ENCODE data around the gene HCN4.

The HCN4 gene

DNA sequence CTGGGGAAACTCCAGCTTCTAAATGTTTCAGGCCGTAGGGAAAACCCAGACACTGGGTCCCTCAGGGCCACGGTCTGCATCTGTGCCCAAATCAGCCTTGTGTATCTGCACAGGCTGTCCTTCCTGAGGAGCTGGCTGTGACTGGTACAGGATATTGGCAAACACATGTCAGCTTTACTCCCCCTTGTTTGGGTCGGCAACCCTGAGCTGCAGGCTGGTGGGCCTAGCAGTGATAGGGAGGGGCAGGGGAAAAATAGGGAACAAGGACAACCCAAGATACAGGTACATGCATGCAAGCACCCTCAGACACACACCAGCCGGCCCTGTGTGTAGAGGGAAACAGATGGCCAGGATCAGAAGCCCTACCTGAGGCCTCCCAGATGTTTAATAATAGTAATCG is 28.7 kb upstream of the HCN4 start:
- TF ChIP-seq, protein P1, sequence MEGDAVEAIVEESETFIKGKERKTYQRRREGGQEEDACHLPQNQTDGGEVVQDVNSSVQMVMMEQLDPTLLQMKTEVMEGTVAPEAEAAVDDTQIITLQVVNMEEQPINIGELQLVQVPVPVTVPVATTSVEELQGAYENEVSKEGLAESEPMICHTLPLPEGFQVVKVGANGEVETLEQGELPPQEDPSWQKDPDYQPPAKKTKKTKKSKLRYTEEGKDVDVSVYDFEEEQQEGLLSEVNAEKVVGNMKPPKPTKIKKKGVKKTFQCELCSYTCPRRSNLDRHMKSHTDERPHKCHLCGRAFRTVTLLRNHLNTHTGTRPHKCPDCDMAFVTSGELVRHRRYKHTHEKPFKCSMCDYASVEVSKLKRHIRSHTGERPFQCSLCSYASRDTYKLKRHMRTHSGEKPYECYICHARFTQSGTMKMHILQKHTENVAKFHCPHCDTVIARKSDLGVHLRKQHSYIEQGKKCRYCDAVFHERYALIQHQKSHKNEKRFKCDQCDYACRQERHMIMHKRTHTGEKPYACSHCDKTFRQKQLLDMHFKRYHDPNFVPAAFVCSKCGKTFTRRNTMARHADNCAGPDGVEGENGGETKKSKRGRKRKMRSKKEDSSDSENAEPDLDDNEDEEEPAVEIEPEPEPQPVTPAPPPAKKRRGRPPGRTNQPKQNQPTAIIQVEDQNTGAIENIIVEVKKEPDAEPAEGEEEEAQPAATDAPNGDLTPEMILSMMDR (IDR thresholded peaks at IDR 0.05; ENCODE audit: poor library complexity, severe bottlenecking): no peak

DNA sequence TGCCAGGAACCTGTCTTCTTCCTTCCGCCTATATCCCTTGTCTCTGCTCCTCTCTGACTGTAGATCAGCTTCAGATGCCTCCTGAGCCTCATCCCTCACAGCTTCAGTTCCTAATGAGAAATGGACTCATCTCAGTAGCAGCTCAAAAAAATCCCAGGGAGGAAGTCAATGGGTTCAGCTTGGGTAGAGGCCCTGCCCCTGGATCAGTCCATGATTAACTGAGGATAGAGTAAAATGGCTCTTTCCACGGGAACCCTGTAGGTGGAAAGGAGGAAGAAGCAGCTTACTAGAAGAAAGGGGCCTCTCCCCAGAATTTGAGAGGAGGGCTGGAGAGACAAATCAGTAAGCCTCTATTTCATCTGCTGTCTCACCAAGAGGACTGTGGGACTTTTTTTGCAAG is 26.9 kb upstream of the HCN4 start:
- no peaks in the 10 kb centered on the region for H3K9me3 ChIP-seq (ENCODE audit: severe bottlenecking)
- TF ChIP-seq, protein P1 (IDR thresholded peaks at IDR 0.05; ENCODE audit: poor library complexity, severe bottlenecking): no peak
- no peak for ATAC-seq (ENCODE audit: low read depth)
- no peaks in the 10 kb centered on the region for H3K4me1 ChIP-seq (ENCODE audit: insufficient read depth, poor library complexity, severe bottlenecking)
- no peak overlapping the region for H3K27ac ChIP-seq (ENCODE audit: poor library complexity, severe bottlenecking)
- H3K27me3 ChIP-seq (ENCODE audit: insufficient read depth, poor library complexity, severe bottlenecking): no peaks in the 10 kb centered on the region
- DNase-seq (ENCODE audit: low spot score): no peak
- H3K36me3 ChIP-seq (ENCODE audit: low read depth): no peaks in the 10 kb centered on the region
- H3K4me3 ChIP-seq (ENCODE audit: severe bottlenecking): no peak overlapping the region

More for the DNA sequence above, 28.7 kb upstream of the HCN4 start:
- H3K4me3 ChIP-seq (ENCODE audit: severe bottlenecking): no peak overlapping the region
- H3K9me3 ChIP-seq (ENCODE audit: severe bottlenecking): no peaks in the 10 kb centered on the region
- H3K4me1 ChIP-seq (ENCODE audit: insufficient read depth, poor library complexity, severe bottlenecking): no peaks in the 10 kb centered on the region
- no peak for ATAC-seq (ENCODE audit: low read depth)
- no peak overlapping the region for H3K27ac ChIP-seq (ENCODE audit: poor library complexity, severe bottlenecking)
- H3K27me3 ChIP-seq (ENCODE audit: insufficient read depth, poor library complexity, severe bottlenecking): no peaks in the 10 kb centered on the region
- no peak for DNase-seq (ENCODE audit: low spot score)
- no peaks in the 10 kb centered on the region for H3K36me3 ChIP-seq (ENCODE audit: low read depth)

DNA sequence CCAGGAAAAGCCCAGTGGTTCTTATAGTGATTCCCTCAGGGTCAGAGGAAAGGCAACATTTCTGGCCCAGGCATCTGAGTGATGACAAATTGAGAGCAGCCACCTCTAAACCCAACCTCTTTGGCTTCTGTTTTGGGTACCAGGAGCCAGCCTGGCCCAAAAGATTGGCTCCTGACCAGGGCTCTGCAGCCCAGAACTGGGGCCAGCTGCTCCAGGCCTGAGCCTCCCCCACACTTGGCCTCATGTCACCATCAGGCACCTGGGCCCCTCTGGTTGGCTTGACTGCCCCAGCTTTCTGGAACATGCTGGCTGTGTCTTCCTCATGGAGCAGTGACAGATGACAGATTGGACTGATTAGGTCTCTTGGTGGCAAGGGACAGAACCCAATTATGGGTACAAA is 26.0 kb upstream of the HCN4 start:
- TF ChIP-seq, protein P1 (IDR thresholded peaks at IDR 0.05; ENCODE audit: poor library complexity, severe bottlenecking): no peak
- Histone ChIP-seq H3K4me1 (ENCODE audit: insufficient read depth, poor library complexity, severe bottlenecking) (no peaks in the 10 kb centered on the region), H3K4me3 (ENCODE audit: severe bottlenecking) (no peak overlapping the region), H3K27ac (ENCODE audit: poor library complexity, severe bottlenecking) (no peak overlapping the region), H3K27me3 (ENCODE audit: insufficient read depth, poor library complexity, severe bottlenecking) (no peaks in the 10 kb centered on the region), H3K9me3 (ENCODE audit: severe bottlenecking) (no peaks in the 10 kb centered on the region), H3K36me3 (ENCODE audit: low read depth) (no peaks in the 10 kb centered on the region)
- DNase-seq (ENCODE audit: low spot score) (no peak), ATAC-seq (ENCODE audit: low read depth) (no peak)

DNA sequence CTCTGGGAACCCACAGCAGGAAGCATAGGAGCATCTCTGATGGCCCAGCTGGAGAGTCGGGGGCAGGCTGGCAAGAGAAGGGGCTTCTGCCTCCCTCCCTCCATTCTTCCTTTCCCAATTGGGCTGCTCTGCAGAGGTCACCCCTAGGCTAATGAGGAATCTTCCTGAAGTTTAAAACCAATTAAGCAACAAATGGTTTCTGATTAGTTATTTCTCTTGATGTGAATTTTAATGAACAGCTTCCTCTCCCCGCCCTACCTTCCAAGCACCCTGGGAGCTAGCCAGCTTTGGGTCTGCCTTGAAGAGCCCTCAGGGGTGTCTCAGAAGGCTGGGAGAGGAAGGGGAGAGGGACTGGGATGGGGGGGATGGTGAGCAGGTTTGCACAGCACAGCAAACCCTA is 24.6 kb upstream of the HCN4 start:
- H3K36me3 ChIP-seq (ENCODE audit: low read depth): no peaks in the 10 kb centered on the region
- TF ChIP-seq, protein P1 (IDR thresholded peaks at IDR 0.05; ENCODE audit: poor library complexity, severe bottlenecking): no peak
- no peaks in the 10 kb centered on the region for H3K9me3 ChIP-seq (ENCODE audit: severe bottlenecking)
- ATAC-seq (ENCODE audit: low read depth) (no peak), DNase-seq (ENCODE audit: low spot score) (no peak)
- H3K27me3 ChIP-seq (ENCODE audit: insufficient read depth, poor library complexity, severe bottlenecking): no peaks in the 10 kb centered on the region
- no peak overlapping the region for H3K27ac ChIP-seq (ENCODE audit: poor library complexity, severe bottlenecking)
- H3K4me1 ChIP-seq (ENCODE audit: insufficient read depth, poor library complexity, severe bottlenecking): peaks cover 6% of the 10 kb centered on the region
- no peak overlapping the region for H3K4me3 ChIP-seq (ENCODE audit: severe bottlenecking)

DNA sequence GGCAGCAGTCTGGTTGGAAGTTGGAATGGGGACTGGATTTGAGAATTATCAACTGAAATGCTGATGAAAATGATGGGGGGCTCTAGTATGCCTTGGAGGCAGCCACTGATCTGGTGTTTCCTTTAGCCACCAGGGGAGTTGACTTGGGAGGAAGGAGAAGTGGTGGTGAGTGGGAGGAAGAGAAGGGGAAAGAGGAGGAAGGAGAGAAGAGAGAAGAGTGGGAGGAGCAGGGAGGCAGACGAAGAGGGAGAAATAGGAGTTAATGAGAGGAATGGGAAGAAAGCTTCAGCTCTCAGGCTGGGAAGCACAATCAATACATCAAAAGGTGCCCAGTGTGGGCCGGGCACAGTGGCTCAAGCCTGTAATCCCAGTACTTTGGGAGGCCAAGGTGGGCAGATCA is 23.3 kb upstream of the HCN4 start:
- DNase-seq (ENCODE audit: low spot score) (no peak), ATAC-seq (ENCODE audit: low read depth) (no peak)
- H3K9me3 ChIP-seq (ENCODE audit: severe bottlenecking): no peaks in the 10 kb centered on the region
- H3K27ac ChIP-seq (ENCODE audit: poor library complexity, severe bottlenecking): no peak overlapping the region
- no peaks in the 10 kb centered on the region for H3K36me3 ChIP-seq (ENCODE audit: low read depth)
- peaks cover 15% of the 10 kb centered on the region for H3K4me1 ChIP-seq (ENCODE audit: insufficient read depth, poor library complexity, severe bottlenecking)
- no peaks in the 10 kb centered on the region for H3K27me3 ChIP-seq (ENCODE audit: insufficient read depth, poor library complexity, severe bottlenecking)
- TF ChIP-seq, protein P1 (IDR thresholded peaks at IDR 0.05; ENCODE audit: poor library complexity, severe bottlenecking): no peak
- H3K4me3 ChIP-seq (ENCODE audit: severe bottlenecking): no peak overlapping the region
